ENCODE data around the gene MKI67.
"Not testable (repeated sequence)": the region's sequence is repeated elsewhere in the genome, so short reads cannot be mapped to it uniquely, and the experiment has no call there.

MKI67 gene

GRCh38 chr10:128125944-128126764, at the start of gene MKI67:
Gene MKI67 (minus strand): TSS chr10:128126423. CDS start chr10:128125667, 756 bp downstream.
- peak; percentile 95 for DNase-seq (ENCODE audit: low read depth, low spot score)

GRCh38 chr10:128174581-128175559, 48.6 kb upstream of the MKI67 start:
- DNase-seq (ENCODE audit: low read depth, low spot score): no peak

- DNase-seq (ENCODE audit: low read depth, low spot score): peak; percentile 18
Measured at GRCh38 chr10:128173386-128173785, 47.2 kb upstream of the MKI67 start.

- DNase-seq (ENCODE audit: low read depth, low spot score): no peak
Measured at GRCh38 chr10:128172756-128173155, 46.5 kb upstream of the MKI67 start.

- DNase-seq (ENCODE audit: low read depth, low spot score): no peak
Measured at GRCh38 chr10:128169811-128170379, 43.7 kb upstream of the MKI67 start.

- DNase-seq (ENCODE audit: low read depth, low spot score): no peak
Measured at GRCh38 chr10:128167926-128168520, 41.8 kb upstream of the MKI67 start.

GRCh38 chr10:128167123-128167522, 40.9 kb upstream of the MKI67 start:
- not testable (repeated sequence) for DNase-seq (ENCODE audit: low read depth, low spot score)

- no peak for DNase-seq (ENCODE audit: low read depth, low spot score)
Measured at GRCh38 chr10:128166151-128166550, 39.9 kb upstream of the MKI67 start.

GRCh38 chr10:128165536-128165935, 39.3 kb upstream of the MKI67 start:
- no peak for DNase-seq (ENCODE audit: low read depth, low spot score)

GRCh38 chr10:128163701-128164100, 37.5 kb upstream of the MKI67 start:
- no peak for DNase-seq (ENCODE audit: low read depth, low spot score)

- no peak for DNase-seq (ENCODE audit: low read depth, low spot score)
Measured at GRCh38 chr10:128161031-128161430, 34.8 kb upstream of the MKI67 start.

GRCh38 chr10:128160297-128160711, 34.1 kb upstream of the MKI67 start:
- DNase-seq (ENCODE audit: low read depth, low spot score): no peak

- DNase-seq (ENCODE audit: low read depth, low spot score): no peak
Measured at GRCh38 chr10:128158021-128158795, 32.0 kb upstream of the MKI67 start.

- no peak for DNase-seq (ENCODE audit: low read depth, low spot score)
Measured at GRCh38 chr10:128156999-128157755, 31.0 kb upstream of the MKI67 start.

- no peak for DNase-seq (ENCODE audit: low read depth, low spot score)
Measured at GRCh38 chr10:128152741-128153580, 26.7 kb upstream of the MKI67 start.

- no peak for DNase-seq (ENCODE audit: low read depth, low spot score)
Measured at GRCh38 chr10:128151031-128151430, 24.8 kb upstream of the MKI67 start.

- no peak for DNase-seq (ENCODE audit: low read depth, low spot score)
Measured at GRCh38 chr10:128150561-128150960, 24.3 kb upstream of the MKI67 start.

GRCh38 chr10:128150045-128150493, 23.8 kb upstream of the MKI67 start:
- peak; percentile 90 for DNase-seq (ENCODE audit: low read depth, low spot score)
